ENCODE measurements around the gene AGBL1. TPM values are rescaled to one million over a fixed set of nuclear protein-coding genes. Genes with fewer than 3 reads are reported as not detected.
A peak's percentile ranks its signal among the peaks of the same experiment; 100 is the strongest.
"Not testable (repeated sequence)": the region's sequence is repeated elsewhere in the genome, so short reads cannot be mapped to it uniquely, and the experiment has no call there.

Gene AGBL1
- total and polyA plus RNA-seq, 8 donors = under 0.01 to 0.18 TPM; not detected in 6

- no peaks in the 10 kb centered on the region for H3K36me3 ChIP-seq
- intact Hi-C loops (cut with DNase I; ENCODE audit: low total_unique reads) = no loop called here
- H3K27ac ChIP-seq = no peak overlapping the region
- no peaks in the 10 kb centered on the region for H3K4me1 ChIP-seq
- no peak overlapping the region for H3K4me3 ChIP-seq
- no peak for TF ChIP-seq CTCF (IDR thresholded peaks at IDR 0.05)
- no peak for TF ChIP-seq POLR2A (IDR thresholded peaks at IDR 0.05)
- TF ChIP-seq POLR2AphosphoS5 (IDR thresholded peaks at IDR 0.05) = no peak
- no peak for TF ChIP-seq EP300 (IDR thresholded peaks at IDR 0.05)
- H3K9me3 ChIP-seq = no peaks in the 10 kb centered on the region
- peak in 1 of 2 donors; percentile 16 for DNase-seq
- 12 to 26% (median 19%) methylated on average over 4 of the region's 4 CpGs for WGBS, 5 donors
- H3K27me3 ChIP-seq = no peaks in the 10 kb centered on the region
These were observed 359.9 kb downstream of the AGBL1 start for GRCh38 chr15:86439614-86440013.

GRCh38 chr15:86444527-86444926 lies 364.9 kb downstream of the AGBL1 start:
- no peak overlapping the region for H3K4me3 ChIP-seq
- H3K9me3 ChIP-seq = no peaks in the 10 kb centered on the region
- no peaks in the 10 kb centered on the region for H3K27me3 ChIP-seq
- intact Hi-C loops (cut with DNase I; ENCODE audit: low total_unique reads) = no loop called here
- 8 to 21% (median 10%) methylated on average over 2 of the region's 2 CpGs for WGBS, 5 donors
- TF ChIP-seq POLR2A (IDR thresholded peaks at IDR 0.05) = no peak
- no peak for TF ChIP-seq POLR2AphosphoS5 (IDR thresholded peaks at IDR 0.05)
- TF ChIP-seq EP300 (IDR thresholded peaks at IDR 0.05) = no peak
- TF ChIP-seq CTCF (IDR thresholded peaks at IDR 0.05) = no peak
- no peaks in the 10 kb centered on the region for H3K4me1 ChIP-seq
- peak in 1 of 2 donors; percentile 10 for DNase-seq
- H3K36me3 ChIP-seq = no peaks in the 10 kb centered on the region
- H3K27ac ChIP-seq = no peak overlapping the region

GRCh38 chr15:86445579-86446252 lies 366.0 kb downstream of the AGBL1 start:
- 38 to 56% (median 51%) methylated on average over 6 of the region's 6 CpGs for WGBS, 5 donors
- Histone ChIP-seq H3K4me1 (no peaks in the 10 kb centered on the region), H3K27me3 (no peaks in the 10 kb centered on the region), H3K4me3 (no peak overlapping the region), H3K27ac (no peak overlapping the region), H3K36me3 (no peaks in the 10 kb centered on the region), H3K9me3 (no peaks in the 10 kb centered on the region)
- no peak for DNase-seq
- intact Hi-C loops (cut with DNase I; ENCODE audit: low total_unique reads) = no loop called here
- TF ChIP-seq POLR2A (IDR thresholded peaks at IDR 0.05) (no peak), EP300 (IDR thresholded peaks at IDR 0.05) (no peak), CTCF (IDR thresholded peaks at IDR 0.05) (no peak), POLR2AphosphoS5 (IDR thresholded peaks at IDR 0.05) (no peak)

- no peak for DNase-seq
- WGBS, 5 donors = 62 to 77% (median 67%) methylated on average over 2 of the region's 2 CpGs
- no peaks in the 10 kb centered on the region for H3K36me3 ChIP-seq
- H3K9me3 ChIP-seq = no peaks in the 10 kb centered on the region
- H3K4me3 ChIP-seq = no peak overlapping the region
- no peaks in the 10 kb centered on the region for H3K27me3 ChIP-seq
- H3K4me1 ChIP-seq = no peaks in the 10 kb centered on the region
- no peak overlapping the region for H3K27ac ChIP-seq
- no peak for TF ChIP-seq POLR2A (IDR thresholded peaks at IDR 0.05)
- TF ChIP-seq EP300 (IDR thresholded peaks at IDR 0.05) = no peak
- TF ChIP-seq POLR2AphosphoS5 (IDR thresholded peaks at IDR 0.05) = no peak
- no peak for TF ChIP-seq CTCF (IDR thresholded peaks at IDR 0.05)
- intact Hi-C loops (cut with DNase I; ENCODE audit: low total_unique reads) = no loop called here
These were observed 366.6 kb downstream of the AGBL1 start for GRCh38 chr15:86446253-86446640.

- H3K36me3 ChIP-seq; H3K4me1 ChIP-seq; H3K4me3 ChIP-seq; H3K27ac ChIP-seq; intact Hi-C loops (cut with DNase I; ENCODE audit: low total_unique reads); DNase-seq; H3K27me3 ChIP-seq: not testable (repeated sequence)
- peaks cover 6 to 41% (median 36%) of the 10 kb centered on the region in 4 donors for H3K9me3 ChIP-seq
- 86 to 91% (median 89%) methylated on average over 8 of the region's 8 CpGs for WGBS, 5 donors
These were observed 385.9 kb downstream of the AGBL1 start for GRCh38 chr15:86465470-86466039.
